WTC11 (cell line): Measurements from ENCODE around the gene RETN.

Experiments
- CTCF ChIP-seq: fragments of 200-600 bp; IDR thresholded peaks from 2 replicates; pipeline ENCODE4 v1.8.0; 2022; ENCODE audit warnings: antibody characterized with exemption
- ETV6 ChIP-seq: sonication (generic); formaldehyde crosslinking; IDR thresholded peaks from 2 replicates; pipeline ENCODE4 v1.8.1; 2022; ENCODE audit warnings: mild to moderate bottlenecking, missing genetic modification reagents
- MLX ChIP-seq: sonication (generic); formaldehyde crosslinking; IDR thresholded peaks from 2 replicates; pipeline ENCODE4 v1.8.1; 2023; ENCODE audit warnings: mild to moderate bottlenecking, missing genetic modification reagents, moderate library complexity
- ZNF423 ChIP-seq: fragments of 250-450 bp; sonication (Bioruptor Pico); IDR thresholded peaks from 2 replicates; pipeline ENCODE4 v2.1.2; 2022; ENCODE audit warnings: mild to moderate bottlenecking, moderate library complexity

- TF ChIP-seq CTCF (no peak), MLX (CRISPR knock-in tag) (no peak), ETV6 (CRISPR knock-in tag) (no peak), ZNF423 (no peak)
These were observed 41.8 kb downstream of the RETN start for GRCh38 chr19:7710616-7711015.
